Immature natural killer cell (primary cell): ENCODE results near the gene ZNF436. TPM values are rescaled to one million over a fixed set of nuclear protein-coding genes. Genes with fewer than 3 reads are reported as not detected.
A peak's percentile ranks its signal among the peaks of the same experiment; 100 is the strongest.
"Not testable (repeated sequence)": the region's sequence is repeated elsewhere in the genome, so short reads cannot be mapped to it uniquely, and the experiment has no call there.

Experiments
- DNase-seq, 3 donors: peaks; one replicate each; pipeline ENCODE4 v3.0.0; 2022; ENCODE audit warnings: mixed read lengths in 1 of 3
- H3K27ac Mint-ChIP-seq, 6 donors: one replicate each; pipeline ENCODE4 v1.8.0; 2020; ENCODE audit warnings: mixed read lengths in 6 of 6, mild to moderate bottlenecking in 5 of 6, inconsistent platforms in 4 of 6, moderate library complexity in 3 of 6
- H3K27me3 Mint-ChIP-seq, 3 donors: one replicate each; pipeline ENCODE4 v1.8.0; 2020 to 2021; ENCODE audit warnings: low read depth in 3 of 3, mild to moderate bottlenecking in 3 of 3, mixed read lengths in 3 of 3, moderate library complexity in 3 of 3, inconsistent platforms in 1 of 3
- H3K36me3 Mint-ChIP-seq, 3 donors: one replicate each; pipeline ENCODE4 v1.8.0; 2020; ENCODE audit warnings: mixed read lengths in 3 of 3, inconsistent platforms in 2 of 3, mild to moderate bottlenecking in 2 of 3
- H3K4me1 Mint-ChIP-seq, 2 donors: one replicate each; pipeline ENCODE4 v1.8.0; 2020; ENCODE audit warnings: inconsistent platforms in 2 of 2, mild to moderate bottlenecking in 2 of 2, mixed read lengths in 2 of 2, moderate library complexity in 1 of 2
- H3K4me3 Mint-ChIP-seq, 5 donors: one replicate each; pipeline ENCODE4 v1.8.0; 2020; ENCODE audit warnings: mild to moderate bottlenecking in 5 of 5, mixed read lengths in 5 of 5, inconsistent platforms in 3 of 5, moderate library complexity in 3 of 5
- H3K9me3 Mint-ChIP-seq, 6 donors: one replicate each; pipeline ENCODE4 v1.8.0; 2020; ENCODE audit warnings: mild to moderate bottlenecking in 6 of 6, mixed read lengths in 6 of 6, inconsistent platforms in 4 of 6, moderate library complexity in 3 of 6
- polyA plus RNA-seq, 3 donors: library from polyadenylated mRNA; unstranded; fragments of 300-500 nt; fragmentation: Illumina TruSeq; gene quantifications; one replicate each; pipeline ENCODE4 v1.2.3, GENCODE V29; 2021

Gene ZNF436
- polyA plus RNA-seq, 3 donors from 2014 or later: 0.60 to 5.4 TPM; not detected in 1

DNA sequence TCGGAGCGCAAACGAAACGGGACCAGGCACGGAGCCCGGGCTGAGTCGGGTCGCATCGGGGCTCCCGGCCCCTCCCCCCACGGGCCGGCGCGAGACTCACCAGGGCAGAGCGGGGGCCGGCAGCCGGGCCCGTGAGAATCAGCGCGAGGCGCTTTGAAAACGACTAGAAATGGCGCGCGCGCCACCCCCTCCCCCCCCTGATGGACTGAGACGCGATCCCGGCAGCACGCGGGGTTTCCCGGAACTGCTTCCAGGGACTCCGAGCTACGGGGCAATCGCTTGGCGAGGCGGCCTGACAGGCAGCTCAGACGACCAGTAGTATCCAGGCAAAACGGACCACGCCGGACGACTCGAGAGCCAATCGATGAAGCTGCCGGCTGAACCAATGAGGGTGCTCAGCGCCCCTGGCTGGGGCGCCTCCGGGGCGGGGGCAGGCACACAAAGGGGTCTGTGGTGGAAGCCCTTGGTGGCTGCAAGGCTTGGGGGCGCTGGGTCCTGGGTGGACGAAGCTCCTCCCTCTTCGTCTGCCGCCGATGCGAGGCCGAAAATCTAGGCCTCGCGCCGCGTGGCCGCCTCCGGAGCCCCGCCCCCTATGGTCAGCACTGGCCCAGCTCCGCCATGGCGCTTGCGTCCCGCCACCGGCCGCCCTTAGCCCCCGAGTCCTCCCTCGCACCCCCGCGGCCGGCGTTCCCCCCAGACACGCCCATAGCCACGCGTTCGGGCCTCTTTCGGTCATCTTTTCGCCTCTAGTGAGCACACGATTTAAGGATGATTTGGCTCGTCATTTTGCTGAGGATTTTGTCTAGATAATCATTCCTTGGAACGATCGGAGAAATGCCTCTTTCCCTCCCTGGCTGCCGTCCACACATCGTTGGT, 25.3 kb downstream of the ZNF436 start, which contains the start of gene HNRNPR:
TSS of gene HNRNPR (minus strand) at position 174 of the 876 bp plus-strand sequence. CDS start 3,276 bp downstream, outside the sequence.
- H3K36me3 Mint-ChIP-seq: no peaks in the 10 kb centered on the region
- H3K9me3 Mint-ChIP-seq: no peaks in the 10 kb centered on the region
- H3K4me3 Mint-ChIP-seq: peak within 1 kb of the TSS; percentile 95 to 98 (median 96)
- peaks cover 47 to 50% of the 10 kb centered on the region in 2 donors for H3K4me1 Mint-ChIP-seq
- DNase-seq: peak; percentile 98
- H3K27me3 Mint-ChIP-seq: peaks cover 2 to 4% (median 3%) of the 10 kb centered on the region in 3 donors
- peak within 1 kb of the TSS; percentile 86 to 97 (median 92) for H3K27ac Mint-ChIP-seq

GRCh38 chr1:23343221-23344110, 26.2 kb downstream of the ZNF436 start:
- Mint-ChIP-seq H3K27me3 (peaks cover 2 to 4% (median 3%) of the 10 kb centered on the region in 3 donors), H3K9me3 (no peaks in the 10 kb centered on the region), H3K4me1 (peaks cover 54 to 59% of the 10 kb centered on the region in 2 donors), H3K36me3 (no peaks in the 10 kb centered on the region), H3K4me3 (peak overlapping the region; percentile 88 to 96 (median 92)), H3K27ac (peak overlapping the region; percentile 68 to 93 (median 88))
- peak in 2 of 3 donors; percentile 3 to 44 for DNase-seq

- H3K4me1 Mint-ChIP-seq: peaks cover 65 to 73% of the 10 kb centered on the region in 2 donors
- H3K4me3 Mint-ChIP-seq: peak overlapping the region; percentile 88 to 96 (median 92)
- no peak for DNase-seq
- peaks cover 4% of the 10 kb centered on the region in 3 donors for H3K36me3 Mint-ChIP-seq
- H3K9me3 Mint-ChIP-seq: no peaks in the 10 kb centered on the region
- peak overlapping the region; percentile 33 to 88 (median 76) for H3K27ac Mint-ChIP-seq
- peaks cover 2 to 3% (median 3%) of the 10 kb centered on the region in 3 donors for H3K27me3 Mint-ChIP-seq
These were observed 27.5 kb downstream of the ZNF436 start for GRCh38 chr1:23341931-23342692.

GRCh38 chr1:23339632-23340031, 30.0 kb downstream of the ZNF436 start:
- Mint-ChIP-seq H3K27ac (peak overlapping the region in 3 of 6 donors; percentile 7 to 71 (median 9)), H3K9me3 (no peaks in the 10 kb centered on the region), H3K36me3 (peaks cover 8 to 11% (median 8%) of the 10 kb centered on the region in 3 donors), H3K27me3 (peaks cover 2 to 3% (median 3%) of the 10 kb centered on the region in 3 donors), H3K4me3 (peak overlapping the region in 3 of 5 donors; percentile 3 to 51 (median 15)), H3K4me1 (peaks cover 60 to 70% of the 10 kb centered on the region in 2 donors)
- no peak for DNase-seq

DNA sequence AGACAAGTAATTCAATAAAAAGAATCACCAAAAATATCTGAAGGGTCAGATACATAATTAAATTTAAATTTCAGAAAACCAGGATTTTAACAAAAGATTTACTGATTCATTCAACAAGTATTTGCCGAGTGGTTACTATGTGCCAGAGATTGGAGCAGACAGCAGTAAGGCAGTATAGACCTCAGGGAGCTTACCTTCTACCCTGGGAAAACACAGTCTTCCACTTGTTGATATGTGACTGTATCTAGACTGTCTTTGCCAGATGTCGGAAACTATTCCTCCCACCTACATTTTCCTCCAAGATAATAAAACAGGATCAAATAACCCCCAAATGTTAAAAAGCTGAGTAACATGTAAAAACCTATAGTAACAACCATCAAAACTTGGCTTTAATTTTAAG, 31.8 kb downstream of the ZNF436 start:
- Mint-ChIP-seq H3K4me3 (no peak overlapping the region), H3K27me3 (no peaks in the 10 kb centered on the region), H3K9me3 (no peaks in the 10 kb centered on the region), H3K27ac (peak overlapping the region in 2 of 6 donors; percentile 22 to 29), H3K4me1 (peaks cover 57 to 67% of the 10 kb centered on the region in 2 donors), H3K36me3 (peaks cover 16 to 18% (median 18%) of the 10 kb centered on the region in 3 donors)
- DNase-seq: no peak

- H3K4me3 Mint-ChIP-seq: no peak overlapping the region
- H3K27ac Mint-ChIP-seq: peak overlapping the region in 1 of 6 donors; percentile 78
- H3K9me3 Mint-ChIP-seq: no peaks in the 10 kb centered on the region
- H3K4me1 Mint-ChIP-seq: peaks cover 17 to 42% of the 10 kb centered on the region in 2 donors
- no peak for DNase-seq
- H3K27me3 Mint-ChIP-seq: no peaks in the 10 kb centered on the region
- peaks cover 16 to 36% (median 31%) of the 10 kb centered on the region in 3 donors for H3K36me3 Mint-ChIP-seq
These were observed 37.9 kb downstream of the ZNF436 start for GRCh38 chr1:23331713-23332112.

GRCh38 chr1:23330846-23331245, 38.8 kb downstream of the ZNF436 start:
- Mint-ChIP-seq H3K4me1 (peaks cover 17 to 47% of the 10 kb centered on the region in 2 donors), H3K27me3 (no peaks in the 10 kb centered on the region), H3K27ac (no peak overlapping the region), H3K36me3 (peaks cover 16 to 41% (median 32%) of the 10 kb centered on the region in 3 donors), H3K4me3 (no peak overlapping the region), H3K9me3 (no peaks in the 10 kb centered on the region)
- DNase-seq: no peak

GRCh38 chr1:23325393-23325792, 44.2 kb downstream of the ZNF436 start:
- H3K4me1 Mint-ChIP-seq: peaks cover 30 to 61% of the 10 kb centered on the region in 2 donors
- peaks cover 8 to 33% (median 29%) of the 10 kb centered on the region in 3 donors for H3K36me3 Mint-ChIP-seq
- peaks cover 0 to 1% (median 0%) of the 10 kb centered on the region in 3 donors for H3K27me3 Mint-ChIP-seq
- H3K9me3 Mint-ChIP-seq: no peaks in the 10 kb centered on the region
- H3K27ac Mint-ChIP-seq: peak overlapping the region; percentile 0 to 70 (median 46)
- H3K4me3 Mint-ChIP-seq: no peak overlapping the region
- DNase-seq: no peak

DNA sequence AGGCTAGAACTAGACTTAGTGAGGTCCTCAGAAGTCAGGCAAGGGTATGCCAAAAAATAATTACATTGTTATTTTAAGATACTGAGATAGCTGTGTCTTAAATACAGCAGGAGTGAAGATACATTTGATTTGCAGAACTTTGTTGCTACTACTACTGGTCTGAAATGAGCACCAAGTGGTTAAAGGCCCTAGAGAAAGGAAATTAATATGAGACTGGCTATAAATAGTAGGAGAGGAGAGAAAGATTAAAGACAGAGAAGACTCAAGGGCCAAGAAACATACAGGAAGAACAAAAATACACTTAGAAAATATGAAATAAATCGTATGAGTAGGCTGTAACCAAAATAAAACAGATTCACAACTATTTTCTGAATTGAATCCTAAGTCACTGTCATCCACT, 46.9 kb downstream of the ZNF436 start:
- H3K36me3 Mint-ChIP-seq: peaks cover 15 to 35% (median 26%) of the 10 kb centered on the region in 3 donors
- peak overlapping the region; percentile 0 to 72 (median 20) for H3K27ac Mint-ChIP-seq
- DNase-seq: no peak
- peaks cover 20 to 50% of the 10 kb centered on the region in 2 donors for H3K4me1 Mint-ChIP-seq
- peaks cover 0 to 1% (median 0%) of the 10 kb centered on the region in 3 donors for H3K27me3 Mint-ChIP-seq
- no peaks in the 10 kb centered on the region for H3K9me3 Mint-ChIP-seq
- peak overlapping the region in 3 of 5 donors; percentile 3 to 38 (median 7) for H3K4me3 Mint-ChIP-seq

- H3K27ac Mint-ChIP-seq: peak overlapping the region in 1 of 6 donors; percentile 26
- not testable (repeated sequence) for DNase-seq, H3K27me3 Mint-ChIP-seq, H3K9me3 Mint-ChIP-seq, H3K4me3 Mint-ChIP-seq
- peaks cover 4 to 38% of the 10 kb centered on the region in 2 donors for H3K4me1 Mint-ChIP-seq
- peaks cover 17 to 28% (median 18%) of the 10 kb centered on the region in 3 donors for H3K36me3 Mint-ChIP-seq
These were observed 59.4 kb downstream of the ZNF436 start for GRCh38 chr1:23310280-23310679.
